Lung microvascular endothelial cell (primary cell): ENCODE data around the gene PROKR2. TPM values are rescaled to one million over a fixed set of nuclear protein-coding genes. Genes with fewer than 3 reads are reported as not detected.

Experiments used
- DNase-seq, 2 donors: peaks; one replicate each; pipeline versions ENCODE4 v3.0.0 to v3.0.0-alpha.2; 2010; ENCODE audit warnings: low read depth in 2 of 2
- total RNA-seq: library from RNA; depleted of rRNA; stranded (reverse); fragments of >200 nt; gene quantifications from 2 replicates; pipeline ENCODE4 v1.2.1, GENCODE V29; 2014

Gene PROKR2
- total RNA-seq: not detected in 2 replicates

DNA sequence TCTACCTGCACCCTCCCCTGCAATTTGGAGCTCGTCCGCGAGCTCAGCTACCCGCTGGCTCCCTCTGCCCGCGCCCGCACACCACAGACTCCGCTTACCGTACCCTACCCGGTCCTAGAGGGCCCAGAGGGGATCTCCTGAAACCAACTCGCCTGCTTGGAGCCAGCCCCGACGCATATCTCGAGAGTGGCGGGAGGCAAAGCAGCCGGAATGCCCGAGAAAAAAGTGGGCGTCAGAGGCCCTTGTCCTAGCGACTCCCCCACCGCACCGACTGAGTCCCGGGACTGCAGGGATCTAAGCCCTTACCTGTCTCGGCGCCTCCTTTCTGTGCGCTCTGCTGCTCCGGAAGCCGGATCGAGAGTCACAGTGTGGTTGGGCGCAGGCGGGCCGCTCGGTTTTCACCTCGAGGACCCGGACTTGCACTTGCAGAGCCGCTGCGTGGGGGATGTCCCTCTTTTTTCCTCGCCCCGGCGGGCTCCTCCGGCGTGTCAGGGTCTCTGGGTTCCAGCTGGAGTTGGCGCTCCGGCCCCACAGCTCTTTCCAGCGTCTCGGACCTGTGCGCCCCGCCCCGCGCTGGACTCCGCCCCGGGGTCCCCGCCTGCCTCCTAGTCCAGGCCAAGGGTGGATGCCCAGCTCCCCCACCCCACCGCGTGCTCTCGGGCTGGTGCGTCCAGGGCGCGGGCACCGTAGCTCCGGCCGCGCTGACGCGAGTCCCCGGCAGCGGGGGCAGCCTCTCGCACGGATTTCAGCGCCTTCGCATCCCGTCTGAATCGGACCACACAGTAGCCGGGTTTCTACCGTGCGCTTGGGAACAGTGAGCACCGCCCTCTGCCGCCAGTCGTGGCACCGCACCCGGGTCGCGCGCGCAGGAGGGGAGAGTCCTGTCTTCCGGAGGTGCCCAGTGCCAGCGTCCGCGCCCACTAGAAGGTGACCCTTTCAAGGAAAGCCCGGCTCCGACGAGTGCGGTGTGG, at the start of gene PROKR2:
Gene PROKR2, minus strand, starts transcription at position 767 of the 971 bp plus-strand sequence. CDS start 2,585 bp downstream, outside the sequence.
- peak; percentile 6 to 28 for DNase-seq

DNA sequence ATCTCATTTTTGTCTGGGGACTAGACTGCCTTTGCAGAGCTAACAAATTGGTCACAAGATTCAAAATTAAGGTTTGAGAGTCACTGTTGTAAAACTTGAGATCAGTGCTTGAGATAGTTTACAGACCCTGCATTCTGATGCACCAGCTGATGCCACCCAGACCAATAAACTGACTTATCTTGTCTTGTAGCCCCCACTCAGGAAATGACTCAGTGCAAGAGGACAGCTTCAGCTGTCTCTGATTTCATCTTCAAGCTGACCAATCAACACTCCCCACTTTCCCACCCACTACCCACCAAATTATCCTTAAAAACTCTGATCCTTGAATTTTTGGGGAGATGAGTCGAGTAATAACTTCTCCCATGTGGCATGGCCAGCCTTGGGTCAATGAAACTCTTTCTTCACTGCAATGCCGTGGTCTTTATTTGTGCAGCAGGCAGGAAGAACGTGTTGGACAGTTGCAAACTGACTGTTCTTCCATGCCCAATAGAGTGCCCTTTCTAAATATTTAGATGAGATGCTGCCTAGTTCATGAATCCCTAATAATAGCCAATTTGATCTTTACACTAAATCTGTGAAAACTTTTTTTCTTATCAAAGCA, 48.3 kb upstream of the PROKR2 start:
- peak in 1 of 2 donors; percentile 7 for DNase-seq

DNA sequence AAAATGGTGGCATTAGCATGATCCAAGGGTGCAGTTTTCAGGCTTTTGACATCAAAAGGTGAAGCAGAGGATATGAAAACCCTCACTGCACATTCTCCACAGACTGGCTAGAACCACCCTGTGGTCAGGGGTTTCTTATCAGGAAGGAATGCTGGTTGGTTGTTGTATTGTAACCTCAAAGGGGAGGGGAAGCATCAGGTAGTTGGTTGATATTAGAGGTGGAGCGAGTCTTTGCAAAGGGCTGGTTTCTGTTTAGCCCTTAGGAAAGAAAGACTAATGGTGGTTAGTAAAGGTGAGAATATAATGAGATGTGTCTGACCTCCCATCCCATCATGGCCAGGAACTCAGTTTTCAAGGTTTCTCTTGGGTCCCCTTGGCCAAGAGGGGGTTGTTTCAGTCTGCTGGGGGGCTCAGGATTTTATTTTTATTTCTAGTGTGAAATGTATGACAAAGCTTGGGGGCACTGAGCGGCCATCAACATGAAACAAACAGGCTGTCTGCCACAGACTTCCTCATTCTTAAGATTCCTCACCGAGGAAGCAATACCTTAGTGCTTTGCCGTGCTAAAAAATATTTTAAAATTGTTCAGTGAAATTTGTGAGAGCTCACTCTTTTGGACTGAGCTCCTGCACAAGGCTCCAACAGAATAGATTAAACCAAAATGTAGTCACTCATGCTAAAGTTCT, 47.5 kb upstream of the PROKR2 start:
- DNase-seq: no peak

DNA sequence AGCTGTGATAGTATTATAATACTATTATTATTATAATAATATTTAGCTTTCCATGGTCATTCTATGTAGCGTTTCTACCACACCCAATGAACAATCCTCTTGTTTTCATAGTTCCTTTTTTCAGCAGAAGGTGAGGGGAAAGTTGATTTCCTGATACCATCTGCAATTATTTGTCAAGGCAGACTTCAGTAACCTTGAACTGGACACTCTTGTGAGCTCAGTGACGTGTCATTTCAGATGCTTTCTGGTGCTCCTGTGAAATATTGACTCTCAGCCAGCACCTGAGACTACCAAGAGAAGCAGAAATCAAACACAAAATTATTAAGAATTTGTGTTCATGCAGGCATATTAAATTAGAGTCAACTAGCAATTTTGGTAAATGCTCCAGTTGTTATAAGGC, 46.0 kb upstream of the PROKR2 start:
- DNase-seq: no peak

DNA sequence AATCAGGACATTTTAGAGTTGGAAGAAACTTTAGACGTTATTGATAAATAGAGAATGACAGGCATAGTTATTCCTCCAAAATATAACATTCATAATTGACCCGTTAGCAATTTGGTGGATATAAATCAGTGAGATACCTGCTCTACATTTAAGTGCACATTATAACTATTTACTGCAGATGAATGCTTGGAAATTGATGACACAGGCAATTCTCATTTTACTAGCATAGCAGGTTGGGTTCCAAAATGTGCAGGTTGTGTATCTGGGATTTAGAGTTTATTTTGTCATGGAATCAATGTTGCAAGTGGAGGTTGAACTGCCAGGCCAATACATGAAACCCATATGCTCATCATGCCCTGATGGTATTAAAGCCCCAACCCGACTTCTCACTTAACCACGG, 44.4 kb upstream of the PROKR2 start:
- DNase-seq: no peak

DNA sequence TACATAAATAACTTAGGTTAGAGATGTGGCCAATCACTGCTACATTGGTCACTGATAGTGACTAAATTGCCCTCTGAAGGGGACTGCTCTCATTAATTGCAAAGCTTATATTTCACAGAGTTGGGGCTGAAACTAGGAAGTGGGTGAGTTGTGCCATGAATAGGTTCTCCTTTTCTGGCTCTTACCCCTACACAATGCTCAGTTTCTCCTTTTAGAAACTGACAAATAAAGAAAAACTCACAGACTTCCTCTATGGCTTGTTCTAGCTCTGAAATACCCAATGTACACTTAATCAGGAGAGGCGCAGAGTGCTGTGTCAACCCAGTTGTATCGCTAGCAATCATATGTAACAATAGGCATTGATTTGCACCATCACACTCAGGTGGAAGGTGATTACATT, 41.2 kb upstream of the PROKR2 start:
- no peak for DNase-seq

DNA sequence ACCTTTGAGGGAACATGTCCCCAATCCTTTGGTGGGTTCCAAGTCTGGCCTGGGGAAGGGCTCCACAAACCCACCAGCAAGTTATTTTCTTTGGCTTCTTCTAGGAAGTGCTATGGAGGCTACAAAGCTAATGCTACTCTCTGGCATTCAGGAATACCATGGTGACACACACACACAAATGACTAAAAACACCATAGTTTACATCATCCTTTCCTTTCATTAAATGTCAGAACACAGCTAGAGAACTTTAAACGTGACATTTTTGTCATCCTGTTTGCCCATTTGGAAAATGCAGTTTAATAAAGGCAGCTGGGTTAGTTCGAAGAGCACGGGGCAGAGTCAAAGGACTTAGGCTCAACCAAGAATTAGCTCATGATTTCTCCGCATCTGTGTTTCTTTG, 40.2 kb upstream of the PROKR2 start:
- DNase-seq: peak; percentile 19 to 58

DNA sequence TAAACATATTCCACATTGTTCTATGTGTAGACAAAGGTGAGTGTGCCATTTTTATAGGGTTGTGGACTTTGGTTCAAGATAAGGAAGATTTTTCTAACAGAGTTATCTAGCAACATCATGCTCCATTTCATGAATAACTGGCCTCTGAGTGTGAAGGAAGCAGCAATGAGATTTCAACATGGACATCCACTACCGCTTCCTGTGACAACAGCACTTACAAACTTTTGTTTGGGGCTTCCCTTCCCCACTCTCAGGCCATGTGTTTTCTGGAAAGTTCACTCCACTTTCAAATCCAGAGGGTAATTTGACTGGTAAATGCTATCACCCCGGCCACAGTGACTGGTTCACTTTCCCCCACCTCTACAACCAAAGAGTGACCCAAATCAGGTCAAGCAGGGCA, 38.1 kb upstream of the PROKR2 start:
- DNase-seq: peak in 1 of 2 donors; percentile 34

DNA sequence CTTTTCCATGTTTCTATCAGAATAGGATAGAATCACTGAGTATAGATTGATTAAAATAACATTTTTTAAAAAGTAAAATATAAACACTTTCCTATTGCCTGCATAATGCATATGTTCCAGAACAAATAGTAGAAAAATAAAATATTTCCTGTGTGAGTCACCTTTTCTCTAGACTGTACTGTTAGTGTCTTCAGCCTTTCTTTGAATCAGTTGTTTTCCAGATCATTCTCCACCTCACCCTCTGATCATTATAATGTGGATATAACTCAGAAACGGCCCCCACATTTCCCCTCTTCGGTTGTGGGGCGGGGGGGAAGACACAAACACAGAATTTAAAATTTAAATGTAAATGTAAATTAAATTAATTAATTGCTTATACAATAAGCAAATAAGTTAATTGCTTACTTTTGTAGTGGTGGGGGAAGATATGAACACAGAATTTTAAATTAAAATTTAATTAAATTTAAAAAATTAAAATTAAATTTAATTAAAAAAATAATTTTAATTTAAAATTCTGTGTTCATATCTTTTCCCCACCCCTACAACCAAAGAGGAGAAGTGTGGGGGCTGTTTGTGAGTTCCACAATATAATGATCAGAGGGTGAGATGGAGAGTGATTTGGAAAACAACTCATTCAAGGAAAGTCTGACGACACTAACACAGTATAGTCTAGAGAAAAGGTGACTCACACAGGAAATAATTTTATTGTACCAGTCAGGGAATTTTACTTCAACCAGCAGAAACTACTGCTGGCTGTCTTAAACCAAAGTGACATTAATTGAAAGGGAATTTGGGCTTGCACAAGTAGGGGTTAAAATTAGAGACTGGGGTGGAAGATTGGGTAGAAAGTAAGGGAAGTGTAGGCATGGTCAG, 37.1 kb upstream of the PROKR2 start:
- peak; percentile 63 to 86 for DNase-seq

DNA sequence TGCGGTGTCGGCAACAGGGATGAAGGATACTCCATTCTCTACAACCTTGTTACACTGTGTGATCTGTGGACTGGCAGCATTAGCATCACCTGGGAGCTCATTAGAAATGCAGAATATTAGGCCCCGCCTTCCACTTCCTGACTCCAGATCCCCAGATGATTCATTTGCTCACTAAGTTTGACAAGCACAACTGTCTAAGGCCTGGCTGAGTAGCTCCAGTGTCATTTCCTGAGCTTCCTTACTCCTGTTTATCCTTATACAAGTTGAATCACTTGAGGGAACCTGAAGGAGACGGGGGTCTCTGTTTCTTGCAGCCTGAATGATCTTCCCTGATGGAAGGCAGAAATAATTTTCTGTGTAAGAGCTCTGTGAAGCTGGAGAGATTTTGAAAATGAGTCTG, 32.7 kb upstream of the PROKR2 start:
- DNase-seq: peak in 1 of 2 donors; percentile 83

DNA sequence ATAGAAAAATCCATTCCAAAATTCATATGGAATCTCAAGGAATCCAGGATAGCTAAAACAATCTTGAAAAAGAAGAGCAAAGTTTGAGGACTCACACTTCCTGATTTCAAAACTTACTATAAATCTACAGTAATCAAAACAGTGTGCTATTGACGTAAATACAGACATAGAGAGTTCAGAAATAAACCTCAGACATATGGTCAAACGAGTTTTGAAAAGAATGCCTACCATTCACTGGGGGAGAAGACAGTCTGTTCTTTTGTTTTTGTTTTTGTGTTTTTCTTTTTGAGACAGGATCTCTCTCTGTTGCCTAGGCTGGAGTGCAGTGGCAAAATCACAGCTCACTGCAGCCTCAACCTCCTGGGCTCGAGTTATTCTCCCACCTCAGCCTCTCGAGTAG, 25.3 kb upstream of the PROKR2 start:
- no peak for DNase-seq

DNA sequence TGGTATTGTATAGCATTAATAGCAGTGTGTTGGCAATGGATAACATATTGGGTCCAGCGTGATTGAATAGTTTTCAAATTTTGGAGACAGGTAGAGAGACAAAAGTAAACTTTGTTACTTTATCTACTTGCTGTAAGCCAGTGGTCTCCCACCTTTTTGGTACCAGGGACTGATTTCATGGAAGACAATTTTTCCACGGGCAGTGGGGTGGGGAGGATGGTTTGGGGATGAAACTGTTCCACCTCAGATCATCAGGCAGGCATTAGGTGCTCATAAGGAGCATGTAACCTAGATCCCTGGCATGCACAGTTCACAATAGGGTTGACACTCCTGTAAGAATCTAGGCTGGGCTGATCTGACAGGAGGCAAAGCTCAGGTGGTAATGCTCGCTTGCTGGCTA, 14.6 kb upstream of the PROKR2 start:
- DNase-seq: no peak

DNA sequence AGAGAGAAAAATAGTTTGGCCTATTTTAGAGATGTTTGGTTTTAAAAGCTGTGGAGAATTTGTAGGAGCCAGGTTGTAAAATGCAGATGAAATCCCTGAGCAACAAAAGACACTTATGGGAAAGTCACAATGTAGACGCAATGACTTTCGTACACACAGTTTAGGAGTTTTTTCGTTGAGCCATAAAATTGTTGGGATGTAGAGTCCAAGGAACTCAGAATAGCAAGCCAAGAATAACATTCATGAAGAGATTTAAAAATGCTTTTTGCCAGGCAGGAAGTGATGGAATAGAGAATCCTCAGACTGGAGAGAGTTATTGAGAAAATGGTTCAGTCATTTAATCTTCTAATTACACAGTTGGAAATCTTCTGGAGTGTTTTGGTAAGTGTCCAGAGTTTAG, 11.5 kb upstream of the PROKR2 start:
- DNase-seq: no peak

DNA sequence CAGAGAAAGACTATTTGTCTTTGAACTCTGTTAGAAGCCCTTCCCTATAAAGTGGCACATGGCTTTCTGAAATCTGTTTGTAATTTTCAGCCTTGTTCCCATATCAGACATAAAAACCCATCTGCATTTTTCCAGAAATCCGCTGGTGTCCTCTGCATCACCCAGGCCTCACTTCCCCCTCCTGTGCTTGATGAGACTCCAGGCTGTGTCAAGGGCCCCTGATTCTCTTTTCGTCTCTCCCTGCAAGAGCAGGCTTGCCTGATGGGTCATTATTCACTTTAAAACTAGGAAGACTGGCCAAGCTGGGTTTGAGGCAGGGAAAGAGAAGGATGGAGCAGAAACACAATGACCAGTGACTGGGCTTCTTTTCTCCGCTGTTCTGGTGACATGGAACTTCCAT, 10.6 kb upstream of the PROKR2 start:
- no peak for DNase-seq

DNA sequence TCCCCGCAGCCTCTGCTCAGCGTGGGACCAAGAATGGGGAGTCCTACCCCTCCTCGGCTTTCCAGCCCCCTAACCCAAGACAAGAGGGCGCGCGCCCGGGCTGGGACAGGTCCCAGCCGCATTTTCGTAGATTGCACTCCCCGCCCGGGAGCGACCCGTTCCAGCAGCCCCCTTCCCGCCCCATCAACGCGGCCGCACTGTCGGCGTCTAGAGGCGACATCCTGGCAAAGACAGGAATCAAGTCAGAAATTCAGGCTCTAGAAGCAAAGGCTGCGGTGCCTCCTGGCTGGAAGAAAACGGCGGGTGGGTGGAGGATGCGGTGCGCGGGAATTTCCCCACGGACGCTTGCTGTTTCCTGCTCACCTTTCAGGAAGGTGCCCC, 957 bp downstream of the PROKR2 start:
- DNase-seq: no peak

DNA sequence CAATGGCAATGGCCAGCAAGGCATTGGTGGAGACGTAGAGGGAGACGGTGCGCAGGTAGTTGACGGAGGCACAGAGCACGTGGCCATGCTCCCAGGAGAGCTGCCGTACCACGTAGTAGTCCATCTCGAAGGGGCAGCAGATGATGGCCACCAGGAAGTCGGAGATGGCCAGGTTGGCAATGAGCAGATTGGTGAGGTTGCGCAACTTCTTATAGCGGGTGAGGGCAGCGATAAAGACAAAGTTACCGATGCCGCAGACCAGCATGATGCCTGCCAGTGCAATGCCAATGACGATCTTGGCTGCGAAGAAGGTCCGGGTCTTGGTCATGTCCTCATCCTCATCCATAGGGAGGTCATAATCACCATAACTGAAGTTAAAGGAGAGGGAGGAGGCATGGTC, 2.8 kb downstream of the PROKR2 start:
- DNase-seq: no peak

DNA sequence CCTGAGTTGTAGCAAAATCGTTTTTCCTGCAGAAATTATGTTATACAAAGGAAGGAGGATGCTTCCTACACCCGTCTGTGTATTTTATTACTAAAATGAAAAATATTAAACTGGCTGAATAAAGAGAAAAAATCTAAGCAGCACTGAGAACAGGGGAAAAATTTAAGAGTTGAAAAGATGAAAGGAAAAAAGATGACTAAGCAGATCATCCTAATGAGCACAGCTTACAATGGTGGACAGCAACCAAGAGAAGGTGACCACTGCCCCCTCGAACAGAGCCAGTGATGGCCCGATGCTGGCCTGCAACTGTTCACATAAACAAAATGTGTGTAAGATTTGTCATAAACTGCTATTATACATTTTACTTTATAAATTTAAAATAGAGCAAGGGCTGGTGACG, 4.2 kb downstream of the PROKR2 start:
- DNase-seq: no peak

DNA sequence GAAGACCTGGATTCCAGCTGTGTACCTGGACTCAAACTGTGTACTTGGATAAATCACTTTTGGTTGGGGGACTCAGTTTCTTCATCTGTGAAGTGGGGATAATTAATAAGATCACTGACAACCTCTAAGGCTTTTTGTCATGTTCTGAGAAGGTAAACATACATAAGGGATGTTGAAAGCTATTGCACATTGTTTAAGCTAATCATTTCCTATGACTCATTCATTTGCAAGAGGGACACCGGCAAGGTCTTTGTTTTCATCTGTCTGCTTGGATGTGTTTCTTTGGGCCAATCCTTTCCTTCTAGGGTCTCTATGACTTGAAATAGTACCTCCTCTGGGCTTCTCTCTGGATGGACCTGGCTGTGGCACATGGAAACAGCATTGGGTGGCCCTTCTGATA, 6.8 kb downstream of the PROKR2 start:
- peak in 1 of 2 donors; percentile 61 for DNase-seq

DNA sequence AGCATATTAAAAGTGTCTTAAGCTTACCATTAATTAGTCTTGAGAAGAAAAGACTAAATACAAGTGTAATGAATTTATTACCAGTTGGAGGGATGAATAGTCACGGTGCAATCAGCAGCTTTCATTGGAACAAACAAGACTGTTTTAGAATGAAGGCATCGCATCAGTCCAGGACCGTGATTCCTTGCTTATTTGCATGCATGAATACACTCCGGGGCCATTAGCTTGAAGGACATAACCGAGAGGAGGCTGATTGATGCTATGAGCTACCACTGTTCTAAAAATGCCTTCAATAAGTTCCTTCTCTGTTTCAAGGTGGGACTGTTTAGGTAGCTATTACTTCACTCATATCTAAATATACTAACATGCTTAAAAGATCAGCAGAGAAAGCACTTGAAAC, 17.9 kb downstream of the PROKR2 start:
- DNase-seq: no peak

DNA sequence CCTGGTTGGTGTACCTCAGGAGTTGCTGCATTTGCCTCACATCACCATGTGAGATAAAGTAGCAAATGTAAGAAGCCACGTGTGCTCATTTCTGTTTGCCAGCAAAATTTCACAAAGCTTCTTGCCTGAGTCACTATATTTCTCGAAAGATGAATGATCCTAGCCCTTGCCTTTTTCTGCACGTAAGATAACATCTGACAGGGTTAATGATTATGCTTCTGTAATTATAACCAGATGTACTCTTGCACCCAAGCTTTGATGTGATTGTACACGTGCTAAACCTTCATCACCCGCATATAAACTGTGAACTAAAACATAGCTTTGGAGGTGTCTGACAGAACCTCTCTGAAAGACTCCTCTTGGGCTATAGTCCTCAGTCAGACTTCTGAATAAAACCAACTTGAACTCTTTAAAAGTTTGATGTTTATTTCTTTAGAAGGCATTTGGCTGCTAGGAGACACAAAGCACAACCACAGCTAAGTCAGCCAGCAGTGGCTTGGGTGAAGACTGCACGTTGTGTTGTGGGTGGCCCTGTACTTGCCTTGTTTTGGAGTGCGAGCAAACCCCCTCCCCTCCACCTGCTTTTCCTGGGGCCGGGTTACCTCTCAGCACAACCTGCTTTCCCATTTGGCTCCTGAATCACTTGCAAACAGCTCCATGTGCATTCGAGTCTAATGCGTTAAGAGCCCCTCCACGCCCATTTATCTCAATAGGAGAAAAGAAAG, 19.3 kb downstream of the PROKR2 start:
- no peak for DNase-seq

DNA sequence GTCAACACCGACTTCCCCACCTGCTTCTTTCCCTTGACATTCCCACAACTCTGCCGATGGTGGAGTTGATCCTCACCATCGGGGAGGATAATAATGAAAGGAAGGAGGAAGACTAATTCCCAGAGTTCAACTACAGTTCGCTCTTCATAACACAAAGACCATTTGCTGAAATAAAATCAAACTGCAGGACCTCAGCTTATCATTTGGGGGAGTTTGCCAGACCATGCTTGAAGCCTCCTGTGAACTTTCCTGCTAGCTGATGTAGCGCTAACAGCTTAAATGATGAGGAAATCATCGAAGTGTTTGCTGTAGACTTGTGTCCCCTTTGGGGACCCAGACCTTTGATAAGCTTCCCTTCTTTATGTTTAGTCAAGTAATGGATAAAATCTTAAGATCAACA, 26.2 kb downstream of the PROKR2 start:
- no peak for DNase-seq
